Neuronal stem cell (in vitro differentiated cells): ENCODE measurements around the gene DENND1B.
"Not testable (repeated sequence)": the region's sequence is repeated elsewhere in the genome, so short reads cannot be mapped to it uniquely, and the experiment has no call there.

Experiments
- DNase-seq: peaks from one replicate; pipeline ENCODE4 v3.0.0-alpha.2; 2013; ENCODE audit warnings: low spot score
- H2AFZ ChIP-seq: one replicate; pipeline ENCODE4 v1.6.1; 2013; ENCODE audit warnings: mild to moderate bottlenecking, low read length, inconsistent platforms
- H2AK5ac ChIP-seq: 2 replicates; pipeline ENCODE4 v1.6.1; 2013; ENCODE audit warnings: low read depth, mild to moderate bottlenecking, inconsistent platforms, low read length, moderate library complexity, mixed read lengths
- H2BK120ac ChIP-seq: 2 replicates; pipeline ENCODE4 v1.6.1; 2013; ENCODE audit warnings: low read depth, mild to moderate bottlenecking, inconsistent platforms, low read length, moderate library complexity, mixed read lengths
- H2BK12ac ChIP-seq: one replicate; pipeline ENCODE4 v1.6.1; 2013; ENCODE audit warnings: low read length, inconsistent platforms
- H2BK15ac ChIP-seq: 2 replicates; pipeline ENCODE4 v1.6.1; 2013; ENCODE audit warnings: mild to moderate bottlenecking, low read length, inconsistent platforms, mixed read lengths
- H2BK5ac ChIP-seq: one replicate; pipeline ENCODE4 v1.6.1; 2013; ENCODE audit warnings: inconsistent platforms, mild to moderate bottlenecking, low read length, moderate library complexity
- H3K14ac ChIP-seq: one replicate; pipeline ENCODE4 v1.6.1; 2013; ENCODE audit warnings: low read length, inconsistent platforms
- H3K18ac ChIP-seq: 2 replicates; pipeline ENCODE4 v1.6.1; 2013; ENCODE audit warnings: low read length, inconsistent platforms
- H3K23ac ChIP-seq: 2 replicates; pipeline ENCODE4 v1.6.1; 2013; ENCODE audit warnings: low read depth, mild to moderate bottlenecking, mixed read lengths, low read length, inconsistent platforms; ENCODE audit not compliant: poor library complexity
- H3K27ac ChIP-seq: replicated peaks from 3 replicates; pipeline ENCODE4 v1.5.1; 2013; ENCODE audit warnings: low read length, inconsistent platforms
- H3K27me3 ChIP-seq, 3 experiments: 2 replicates each; pipeline ENCODE4 v1.6.1; 2013; ENCODE audit warnings: low read length in 3 of 3, mild to moderate bottlenecking in 2 of 3, inconsistent platforms in 1 of 3, low read depth in 1 of 3, mixed read lengths in 1 of 3, moderate library complexity in 1 of 3; ENCODE audit not compliant: control insufficient read depth in 3 of 3, insufficient read depth in 3 of 3
- H3K36me3 ChIP-seq, 2 donors: replicated peaks in 1 of 2; 2 replicates each; pipeline ENCODE4 v1.6.1; 2013; ENCODE audit warnings: low read length in 2 of 2; ENCODE audit not compliant: control insufficient read depth in 2 of 2, insufficient read depth in 2 of 2
- H3K4ac ChIP-seq: 2 replicates; pipeline ENCODE4 v1.6.1; 2013; ENCODE audit warnings: inconsistent platforms, mild to moderate bottlenecking, low read length, moderate library complexity
- H3K4me1 ChIP-seq, 2 donors: 1 replicate in 1 of 2; 2 replicates in 1 of 2; pipeline ENCODE4 v1.6.1; 2013; ENCODE audit warnings: low read length in 2 of 2, low read depth in 1 of 2; ENCODE audit not compliant: control insufficient read depth in 2 of 2, insufficient read depth in 1 of 2
- H3K4me2 ChIP-seq: one replicate; pipeline ENCODE4 v1.6.1; 2013; ENCODE audit warnings: mild to moderate bottlenecking, low read length, inconsistent platforms; ENCODE audit not compliant: insufficient read depth, poor library complexity, severe bottlenecking
- H3K4me3 ChIP-seq, 2 donors: 2 replicates each; pipeline ENCODE4 v1.5.1; 2013; ENCODE audit warnings: low read length in 2 of 2, mild to moderate bottlenecking in 2 of 2, inconsistent platforms in 1 of 2, moderate library complexity in 1 of 2
- H3K79me1 ChIP-seq: one replicate; pipeline ENCODE4 v1.6.1; 2013; ENCODE audit warnings: low read depth, mild to moderate bottlenecking, inconsistent platforms, low read length, moderate library complexity
- H3K9ac ChIP-seq: one replicate; pipeline ENCODE4 v1.6.1; 2013; ENCODE audit warnings: mild to moderate bottlenecking, low read depth, low read length, inconsistent platforms; ENCODE audit not compliant: poor library complexity
- H3K9me3 ChIP-seq, 2 donors: replicated peaks in 1 of 2; 2 replicates each; pipeline versions ENCODE3 to v1.6.1; 2013; ENCODE audit warnings: low read length in 2 of 2, mild to moderate bottlenecking in 2 of 2, inconsistent platforms in 1 of 2, low read depth in 1 of 2, mixed read lengths in 1 of 2, moderate library complexity in 1 of 2; ENCODE audit not compliant: control insufficient read depth in 2 of 2, insufficient read depth in 1 of 2
- H4K8ac ChIP-seq: one replicate; pipeline ENCODE4 v1.6.1; 2013; ENCODE audit warnings: low read depth, mild to moderate bottlenecking, inconsistent platforms, low read length, moderate library complexity
- H4K91ac ChIP-seq: one replicate; pipeline ENCODE4 v1.6.1; 2013; ENCODE audit warnings: low read length, low read depth, mild to moderate bottlenecking, inconsistent platforms; ENCODE audit not compliant: poor library complexity
- WGBS, 2 donors: extraction: QIAGEN DNeasy Blood & Tissue Kit; methylation state at CpG; one replicate each; pipeline ENCODE4 v1.1.7; 2013; ENCODE audit warnings: missing lambda C conversion rate in 2 of 2, mixed read lengths in 1 of 2; ENCODE audit not compliant: insufficient read length in 2 of 2, insufficient replicate concordance in 1 of 2; ENCODE audit errors: extremely low coverage in 2 of 2; 5-methylcytosine and 5-hydroxymethylcytosine counted together

The DENND1B gene

GRCh38 chr1:197496722-197497121, 278.6 kb downstream of the DENND1B start:
- Histone ChIP-seq H3K9ac (no peak overlapping the region), H3K18ac (no peak overlapping the region), H3K4me2 (no peak overlapping the region), H2AK5ac (no peak overlapping the region), H3K4me1 (no peaks in the 10 kb centered on the region), H3K79me1 (no peaks in the 10 kb centered on the region), H4K8ac (no peak overlapping the region), H2BK5ac (no peak overlapping the region), H3K27ac (no peak overlapping the region), H3K27me3 (no peaks in the 10 kb centered on the region), H2BK12ac (no peak overlapping the region), H4K91ac (no peak overlapping the region), H3K4me3 (no peak overlapping the region), H3K23ac (no peak overlapping the region), H3K4ac (no peak overlapping the region), H2BK120ac (no peak overlapping the region), H3K9me3 (no peaks in the 10 kb centered on the region), H2BK15ac (no peak overlapping the region), H3K36me3 (no peaks in the 10 kb centered on the region), H3K14ac (no peak overlapping the region), H2AFZ (no peak overlapping the region)
- no CpG with 5 or more reads among the region's 10 CpGs for WGBS, 2 donors
- no peak for DNase-seq

DNA sequence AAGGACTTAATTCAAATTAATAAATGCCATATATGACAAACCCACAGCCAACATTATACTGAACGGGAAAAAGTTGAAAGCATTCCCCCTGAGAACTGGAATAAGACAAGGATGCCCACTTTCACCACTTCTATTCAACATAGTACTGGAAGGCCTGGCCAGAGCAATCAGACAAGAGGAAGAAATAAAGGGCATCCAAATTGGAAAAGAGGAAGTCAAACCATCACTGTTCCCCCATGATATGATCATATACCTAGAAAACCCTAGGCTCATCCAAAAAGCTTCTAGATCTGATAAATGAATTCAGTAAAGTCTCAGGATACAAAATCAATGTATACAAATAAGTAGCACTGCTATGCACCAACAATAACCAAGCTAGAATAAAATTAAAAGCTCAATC, 283.8 kb downstream of the DENND1B start:
- H3K4ac ChIP-seq, H3K14ac ChIP-seq, H3K36me3 ChIP-seq, H4K91ac ChIP-seq, H2BK12ac ChIP-seq, H3K79me1 ChIP-seq, H2BK5ac ChIP-seq, H3K18ac ChIP-seq, H2BK15ac ChIP-seq, H2BK120ac ChIP-seq, H4K8ac ChIP-seq, H3K4me3 ChIP-seq, H3K4me2 ChIP-seq, H3K23ac ChIP-seq, H3K9me3 ChIP-seq, H2AFZ ChIP-seq, H3K27me3 ChIP-seq, H3K27ac ChIP-seq, DNase-seq, H3K9ac ChIP-seq, H3K4me1 ChIP-seq, H2AK5ac ChIP-seq: not testable (repeated sequence)
- WGBS, 2 donors: no CpG with 5 or more reads among the region's 1 CpG

- no peak overlapping the region for H3K27ac ChIP-seq
These were observed 288.3 kb downstream of the DENND1B start for GRCh38 chr1:197486946-197487345.

DNA sequence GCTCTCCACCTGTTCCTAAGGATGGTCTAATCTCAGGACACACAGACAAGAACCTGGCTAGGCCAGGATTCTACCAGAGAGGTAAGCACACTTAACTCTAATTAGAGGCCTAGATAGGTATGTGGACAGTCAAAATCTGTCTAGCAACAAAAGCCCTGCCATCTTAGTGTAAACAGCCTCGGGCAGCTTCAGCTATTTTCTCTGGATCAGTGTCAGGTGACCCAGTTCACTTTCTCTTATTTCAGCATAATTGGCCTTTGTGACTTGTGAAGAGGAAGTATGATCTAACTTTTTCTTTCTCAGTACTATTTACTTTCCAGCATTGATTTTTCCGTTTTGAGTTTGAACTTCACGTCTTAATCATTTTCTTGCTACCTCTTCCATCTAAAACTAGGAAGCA, 289.5 kb downstream of the DENND1B start:
- H3K79me1 ChIP-seq: no peaks in the 10 kb centered on the region
- H2BK120ac ChIP-seq: no peak overlapping the region
- peak overlapping the region; percentile 49 for H2AFZ ChIP-seq
- H2BK15ac ChIP-seq: no peak overlapping the region
- H3K27ac ChIP-seq: no peak overlapping the region
- H3K9ac ChIP-seq: no peak overlapping the region
- no peak overlapping the region for H2AK5ac ChIP-seq
- no peaks in the 10 kb centered on the region for H3K4me1 ChIP-seq
- no peak overlapping the region for H3K4ac ChIP-seq
- no peak overlapping the region for H3K18ac ChIP-seq
- no peak overlapping the region for H3K4me2 ChIP-seq
- no CpG with 5 or more reads among the region's 3 CpGs for WGBS, 2 donors
- no peak overlapping the region for H3K23ac ChIP-seq
- H2BK5ac ChIP-seq: no peak overlapping the region
- no peak overlapping the region for H4K8ac ChIP-seq
- H3K4me3 ChIP-seq: no peak overlapping the region
- no peak overlapping the region for H3K14ac ChIP-seq
- no peak for DNase-seq
- H3K9me3 ChIP-seq: no peaks in the 10 kb centered on the region
- no peak overlapping the region for H4K91ac ChIP-seq
- no peak overlapping the region for H2BK12ac ChIP-seq
- no peaks in the 10 kb centered on the region for H3K36me3 ChIP-seq
- H3K27me3 ChIP-seq: no peaks in the 10 kb centered on the region

More at GRCh38 chr1:197486946-197487345, 288.3 kb downstream of the DENND1B start:
- Histone ChIP-seq H3K27me3 (no peaks in the 10 kb centered on the region), H2BK120ac (no peak overlapping the region), H3K14ac (no peak overlapping the region), H2BK5ac (no peak overlapping the region), H2AFZ (no peak overlapping the region), H3K9me3 (no peaks in the 10 kb centered on the region), H4K91ac (no peak overlapping the region), H3K36me3 (no peaks in the 10 kb centered on the region), H3K18ac (no peak overlapping the region), H4K8ac (no peak overlapping the region), H3K4ac (no peak overlapping the region), H3K9ac (no peak overlapping the region), H3K4me3 (no peak overlapping the region), H3K79me1 (no peaks in the 10 kb centered on the region), H3K4me2 (no peak overlapping the region), H2BK12ac (no peak overlapping the region), H2AK5ac (no peak overlapping the region), H3K23ac (no peak overlapping the region), H2BK15ac (no peak overlapping the region), H3K4me1 (no peaks in the 10 kb centered on the region)
- WGBS, 2 donors: no CpG with 5 or more reads among the region's 2 CpGs
- DNase-seq: no peak
